HEK293 (cell line): ENCODE data around the gene TNP2.
"Not testable (repeated sequence)": the region's sequence is repeated elsewhere in the genome, so short reads cannot be mapped to it uniquely, and the experiment has no call there.

Source experiments
- CTCF ChIA-PET: fragments of 350-600 bp; formaldehyde crosslinking; extraction: SDS; loops from one replicate; lab custom pipeline; 2021; ENCODE audit warnings: antibody characterized with exemption; lab: Yijun Ruan, JAX
- POLR2A ChIA-PET: fragments of 300-600 bp; formaldehyde crosslinking; extraction: SDS; loops from one replicate; lab custom pipeline; 2020; ENCODE audit warnings: antibody characterized with exemption, inconsistent platforms; lab: Yijun Ruan, JAX
- H3K27ac ChIP-seq: fragments of 200-500 bp; sonication (Bioruptor generic); 2 replicates; pipeline ENCODE4 v1.5.1; 2014; ENCODE audit warnings: low read depth, low read length, control low read depth, inconsistent platforms; ENCODE audit errors: extremely low read depth
- H3K36me3 ChIP-seq, 2 experiments: fragments of 200-500 bp in 1 of 2; sonication (Bioruptor generic) in 1 of 2; 1 replicate in 1 of 2; 2 replicates in 1 of 2; pipeline ENCODE4 v1.5.1; 2014 to 2017; ENCODE audit warnings: inconsistent platforms in 2 of 2, low read length in 2 of 2; ENCODE audit not compliant: control insufficient read depth in 2 of 2, insufficient read depth in 1 of 2
- H3K4me1 ChIP-seq: fragments of 200-500 bp; sonication (Bioruptor generic); 2 replicates; pipeline ENCODE4 v1.5.1; 2014; ENCODE audit warnings: mild to moderate bottlenecking, low read length, inconsistent platforms; ENCODE audit not compliant: control insufficient read depth, insufficient read depth
- H3K4me3 ChIP-seq: 2 replicates; pipeline ENCODE4 v1.5.1; 2011; ENCODE audit warnings: low read depth, mild to moderate bottlenecking, control low read depth, low read length, moderate library complexity
- H3K9me3 ChIP-seq: fragments of 200-500 bp; sonication (Bioruptor generic); 2 replicates; pipeline ENCODE4 v1.5.1; 2014; ENCODE audit warnings: low read depth, low read length, inconsistent platforms; ENCODE audit not compliant: control insufficient read depth, insufficient read depth
- FEZF1 ChIP-seq: fragments of 450-650 bp; formaldehyde crosslinking; IDR thresholded peaks from 2 replicates; pipeline ENCODE4 v1.5.1; 2016; ENCODE audit warnings: missing biosample characterization, missing genetic modification characterization
- KLF10 ChIP-seq: fragments of 450-650 bp; IDR thresholded peaks from 2 replicates; pipeline ENCODE4 v1.5.1; 2018; ENCODE audit warnings: missing biosample characterization, mild to moderate bottlenecking, missing genetic modification characterization
- KLF8 ChIP-seq: fragments of 450-650 bp; formaldehyde crosslinking; IDR thresholded peaks from 2 replicates; pipeline ENCODE4 v1.5.1; 2016; ENCODE audit warnings: missing biosample characterization, missing genetic modification characterization
- YY2 ChIP-seq: fragments of 450-650 bp; formaldehyde crosslinking; IDR thresholded peaks from 2 replicates; pipeline ENCODE4 v1.5.1; 2016; ENCODE audit warnings: missing biosample characterization, missing genetic modification characterization
- ZBTB49 ChIP-seq: fragments of 450-650 bp; formaldehyde crosslinking; IDR thresholded peaks from 2 replicates; pipeline ENCODE4 v1.5.1; 2016; ENCODE audit warnings: missing biosample characterization, missing genetic modification characterization, low read depth
- ZFP37 ChIP-seq: fragments of 450-650 bp; formaldehyde crosslinking; IDR thresholded peaks from 2 replicates; pipeline ENCODE4 v1.5.1; 2016; ENCODE audit warnings: missing biosample characterization, missing genetic modification characterization
- ZNF2 ChIP-seq: fragments of 450-650 bp; formaldehyde crosslinking; IDR thresholded peaks from 2 replicates; pipeline ENCODE4 v1.5.1; 2016; ENCODE audit warnings: missing biosample characterization, missing genetic modification characterization
- ZNF223 ChIP-seq: fragments of 450-650 bp; formaldehyde crosslinking; IDR thresholded peaks from 2 replicates; pipeline ENCODE4 v1.5.1; 2016; ENCODE audit warnings: missing biosample characterization, missing genetic modification characterization
- ZNF292 ChIP-seq: fragments of 450-650 bp; formaldehyde crosslinking; IDR thresholded peaks from 2 replicates; pipeline ENCODE4 v1.5.1; 2016; ENCODE audit warnings: low read depth, missing biosample characterization, missing genetic modification characterization, borderline replicate concordance
- ZNF391 ChIP-seq: fragments of 450-650 bp; formaldehyde crosslinking; IDR thresholded peaks from 2 replicates; pipeline ENCODE4 v1.5.1; 2016; ENCODE audit warnings: low read depth, missing biosample characterization, missing genetic modification characterization, borderline replicate concordance
- ZNF501 ChIP-seq: fragments of 450-650 bp; formaldehyde crosslinking; IDR thresholded peaks from 2 replicates; pipeline ENCODE4 v1.5.1; 2016; ENCODE audit warnings: missing biosample characterization, missing genetic modification characterization
- ZNF513 ChIP-seq: fragments of 450-650 bp; IDR thresholded peaks from 2 replicates; pipeline ENCODE4 v1.5.1; 2018; ENCODE audit warnings: missing biosample characterization, missing genetic modification characterization
- ZNF521 ChIP-seq: fragments of 450-650 bp; formaldehyde crosslinking; IDR thresholded peaks from 2 replicates; pipeline ENCODE4 v1.5.1; 2017; ENCODE audit warnings: missing biosample characterization, mild to moderate bottlenecking, missing genetic modification characterization
- ZNF560 ChIP-seq: fragments of 450-650 bp; formaldehyde crosslinking; IDR thresholded peaks from 2 replicates; pipeline ENCODE4 v1.5.1; 2017; ENCODE audit warnings: missing biosample characterization, missing genetic modification characterization, borderline replicate concordance
- ZNF600 ChIP-seq: fragments of 450-650 bp; formaldehyde crosslinking; IDR thresholded peaks from 2 replicates; pipeline ENCODE4 v1.5.1; 2016; ENCODE audit warnings: missing biosample characterization, missing genetic modification characterization
- ZNF610 ChIP-seq: fragments of 450-650 bp; formaldehyde crosslinking; IDR thresholded peaks from 2 replicates; pipeline ENCODE4 v1.5.1; 2016; ENCODE audit warnings: missing biosample characterization, missing genetic modification characterization, borderline replicate concordance
- ZNF624 ChIP-seq: fragments of 450-650 bp; formaldehyde crosslinking; IDR thresholded peaks from 2 replicates; pipeline ENCODE4 v1.5.1; 2017; ENCODE audit warnings: missing biosample characterization, missing genetic modification characterization
- ZNF704 ChIP-seq: fragments of 450-650 bp; formaldehyde crosslinking; IDR thresholded peaks from 2 replicates; pipeline ENCODE4 v1.5.1; 2016; ENCODE audit warnings: missing biosample characterization, missing genetic modification characterization
- ZNF707 ChIP-seq: fragments of 450-650 bp; formaldehyde crosslinking; IDR thresholded peaks from 2 replicates; pipeline ENCODE4 v1.5.1; 2016; ENCODE audit warnings: missing biosample characterization, missing genetic modification characterization
- ZXDB ChIP-seq: fragments of 450-650 bp; formaldehyde crosslinking; IDR thresholded peaks from 2 replicates; pipeline ENCODE4 v1.5.1; 2016; ENCODE audit warnings: missing biosample characterization, missing genetic modification characterization

Gene TNP2

GRCh38 chr16:11224096-11224893 is 44.8 kb downstream of the TNP2 start:
- TF ChIP-seq KLF8 (no peak), ZNF292 (no peak), ZBTB49 (tag by site-specific recombination) (no peak), ZNF513 (no peak), ZNF521 (tag by site-specific recombination) (no peak), ZFP37 (no peak), ZNF624 (tag by site-specific recombination) (no peak), ZNF707 (tag by site-specific recombination) (no peak), KLF10 (tag by site-specific recombination) (no peak), ZNF223 (tag by site-specific recombination) (no peak), ZNF2 (tag by site-specific recombination) (no peak), ZNF600 (tag by site-specific recombination) (no peak), FEZF1 (tag by site-specific recombination) (no peak), ZNF560 (no peak), ZNF704 (tag by site-specific recombination) (no peak), ZXDB (tag by site-specific recombination) (no peak), ZNF610 (tag by site-specific recombination) (no peak), ZNF501 (no peak), YY2 (tag by site-specific recombination) (no peak), ZNF391 (tag by site-specific recombination) (no peak)
- Histone ChIP-seq H3K4me1 (no peaks in the 10 kb centered on the region), H3K4me3 (no peak overlapping the region), H3K9me3 (no peaks in the 10 kb centered on the region), H3K27ac (no peak overlapping the region), H3K36me3 (no peaks in the 10 kb centered on the region)
- ChIA-PET POLR2A (no interaction called here), CTCF (no interaction called here)

- H3K4me3 ChIP-seq, CTCF ChIA-PET, H3K4me1 ChIP-seq, POLR2A ChIA-PET, H3K36me3 ChIP-seq, H3K27ac ChIP-seq, H3K9me3 ChIP-seq: not testable (repeated sequence)
Measured at GRCh38 chr16:11220507-11220906, 48.6 kb downstream of the TNP2 start.
